MCF 10A (cell line): ENCODE data around the gene NAPB. TPM values are rescaled to one million over a fixed set of nuclear protein-coding genes. Genes with fewer than 3 reads are reported as not detected.

Experiments used
- BruUV-seq: library from RNA; stranded (reverse); fragments of 400-500 nt; replicated peaks from 2 replicates; lab custom pipeline; 2021; lab: Mats Ljungman, UMichigan
- CTCF ChIA-PET: fragments of 300-600 bp; sonication (Branson Sonifier 250); formaldehyde crosslinking; extraction: SDS; loops from one replicate; lab custom pipeline; 2021; ENCODE audit warnings: antibody characterized with exemption, inconsistent platforms; lab: Yijun Ruan, JAX
- POLR2A ChIA-PET: fragments of 300-600, 350-650 bp; sonication (Branson Sonifier 250); formaldehyde crosslinking; extraction: SDS; loops from one replicate; lab custom pipeline; 2020; ENCODE audit warnings: antibody characterized with exemption, inconsistent platforms; lab: Yijun Ruan, JAX
- DNase-seq: peaks from one replicate; pipeline ENCODE4 v3.0.0-alpha.2; 2018; ENCODE audit not compliant: unreplicated experiment
- H3K27ac Mint-ChIP-seq: one replicate; pipeline ENCODE4 v1.8.0; 2022; ENCODE audit warnings: mild to moderate bottlenecking, low read depth, mixed read lengths; ENCODE audit not compliant: unreplicated experiment
- H3K27me3 Mint-ChIP-seq: one replicate; pipeline ENCODE4 v1.8.0; 2022; ENCODE audit warnings: mixed read lengths; ENCODE audit not compliant: insufficient read depth, unreplicated experiment
- H3K36me3 Mint-ChIP-seq: one replicate; pipeline ENCODE4 v1.8.0; 2022; ENCODE audit warnings: mild to moderate bottlenecking, moderate library complexity, mixed read lengths; ENCODE audit not compliant: insufficient read depth, unreplicated experiment
- H3K4me1 Mint-ChIP-seq: one replicate; pipeline ENCODE4 v1.8.0; 2022; ENCODE audit warnings: mixed read lengths; ENCODE audit not compliant: insufficient read depth, unreplicated experiment
- H3K4me3 Mint-ChIP-seq: one replicate; pipeline ENCODE4 v1.8.0; 2022; ENCODE audit warnings: mild to moderate bottlenecking, moderate library complexity, mixed read lengths; ENCODE audit not compliant: unreplicated experiment
- H3K9me3 Mint-ChIP-seq: one replicate; pipeline ENCODE4 v1.8.0; 2022; ENCODE audit warnings: mixed read lengths; ENCODE audit not compliant: unreplicated experiment
- intact Hi-C: fragments of 100-400 bp; cut with micrococcal nuclease; formaldehyde crosslinking; loops from 2 replicates; pipeline ENCODE4 v1.14.1; 2022
- total RNA-seq: library from RNA; stranded (reverse); gene quantifications from 2 replicates; pipeline ENCODE4 v1.2.3, GENCODE V29; 2022
- TF ChIP-seq, protein P1 (sequence below): fragments of 200-600 bp; IDR thresholded peaks from one replicate; pipeline ENCODE4 v1.8.0; 2022; ENCODE audit warnings: antibody characterized with exemption, mild to moderate bottlenecking; ENCODE audit not compliant: unreplicated experiment

NAPB gene
- total RNA-seq, 1 experiment from 2014 or later = 9.6 TPM

DNA sequence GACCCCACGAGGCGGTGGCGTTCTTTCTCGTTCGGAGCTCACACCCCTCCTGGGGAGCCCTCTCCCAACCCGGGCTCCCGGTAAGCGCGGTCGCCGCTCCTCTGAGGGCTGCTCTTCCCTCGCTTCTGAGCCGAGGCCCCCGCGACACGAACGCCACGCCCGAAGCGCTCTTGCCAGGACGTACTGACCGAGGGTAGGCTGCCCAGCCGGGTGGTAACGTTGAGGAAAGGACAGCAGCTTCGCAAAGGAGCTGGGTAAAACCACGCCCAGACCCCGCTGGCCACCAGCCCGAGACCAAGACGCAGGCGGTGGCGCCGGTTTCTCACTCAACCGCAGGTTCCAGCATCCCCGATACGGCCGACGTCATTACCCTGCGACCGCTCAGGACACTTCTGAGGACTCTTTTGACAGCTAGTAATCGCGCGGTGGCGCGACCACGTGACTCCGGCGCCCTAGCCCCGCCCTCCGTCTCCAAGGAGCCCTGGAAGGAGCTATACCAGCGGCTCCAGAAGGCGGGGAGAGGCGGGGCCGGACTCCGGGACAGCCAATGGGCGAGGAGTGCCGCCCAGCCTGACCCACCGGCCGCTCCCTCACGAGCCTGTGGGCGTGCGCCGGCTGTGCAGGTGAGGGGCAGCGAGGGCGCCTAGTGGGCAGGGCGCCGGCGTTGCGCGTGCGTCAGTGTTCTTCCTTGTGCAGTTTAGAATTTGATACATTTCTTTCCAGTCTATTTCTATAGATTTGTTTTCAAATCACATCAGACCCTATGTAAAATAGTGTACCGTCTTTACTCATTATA is 63.3 kb downstream of the NAPB start:
- H3K36me3 Mint-ChIP-seq = peaks cover 27% of the 10 kb centered on the region
- TF ChIP-seq, protein P1, sequence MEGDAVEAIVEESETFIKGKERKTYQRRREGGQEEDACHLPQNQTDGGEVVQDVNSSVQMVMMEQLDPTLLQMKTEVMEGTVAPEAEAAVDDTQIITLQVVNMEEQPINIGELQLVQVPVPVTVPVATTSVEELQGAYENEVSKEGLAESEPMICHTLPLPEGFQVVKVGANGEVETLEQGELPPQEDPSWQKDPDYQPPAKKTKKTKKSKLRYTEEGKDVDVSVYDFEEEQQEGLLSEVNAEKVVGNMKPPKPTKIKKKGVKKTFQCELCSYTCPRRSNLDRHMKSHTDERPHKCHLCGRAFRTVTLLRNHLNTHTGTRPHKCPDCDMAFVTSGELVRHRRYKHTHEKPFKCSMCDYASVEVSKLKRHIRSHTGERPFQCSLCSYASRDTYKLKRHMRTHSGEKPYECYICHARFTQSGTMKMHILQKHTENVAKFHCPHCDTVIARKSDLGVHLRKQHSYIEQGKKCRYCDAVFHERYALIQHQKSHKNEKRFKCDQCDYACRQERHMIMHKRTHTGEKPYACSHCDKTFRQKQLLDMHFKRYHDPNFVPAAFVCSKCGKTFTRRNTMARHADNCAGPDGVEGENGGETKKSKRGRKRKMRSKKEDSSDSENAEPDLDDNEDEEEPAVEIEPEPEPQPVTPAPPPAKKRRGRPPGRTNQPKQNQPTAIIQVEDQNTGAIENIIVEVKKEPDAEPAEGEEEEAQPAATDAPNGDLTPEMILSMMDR = no peak
- H3K4me3 Mint-ChIP-seq = peak overlapping the region; percentile 86
- peaks cover 4% of the 10 kb centered on the region for H3K4me1 Mint-ChIP-seq
- H3K27ac Mint-ChIP-seq = peak overlapping the region; percentile 83
- peak; percentile 99 for DNase-seq
- intact Hi-C loops = loop anchor here (1.0 to 5.0 kb wide), 2 partner anchors 8 to 269 kb away; partner anchors contain the start of gene NXT1
- ChIA-PET POLR2A (interaction anchor here (0.6 to 12.7 kb wide), 50 partner anchors 8 to 1692 kb away, joined by 3 to 261 read pairs (median 4); partner anchors contain the start of genes CST3, NAPB, NXT1 and THBD), CTCF (interaction anchor here (0.5 to 5.0 kb wide), 17 partner anchors 8 to 810 kb away, joined by 3 to 36 read pairs (median 3); partner anchors contain the start of genes NAPB and NXT1)
- H3K9me3 Mint-ChIP-seq = no peaks in the 10 kb centered on the region
- no TSS peak for BruUV-seq
- no peaks in the 10 kb centered on the region for H3K27me3 Mint-ChIP-seq

DNA sequence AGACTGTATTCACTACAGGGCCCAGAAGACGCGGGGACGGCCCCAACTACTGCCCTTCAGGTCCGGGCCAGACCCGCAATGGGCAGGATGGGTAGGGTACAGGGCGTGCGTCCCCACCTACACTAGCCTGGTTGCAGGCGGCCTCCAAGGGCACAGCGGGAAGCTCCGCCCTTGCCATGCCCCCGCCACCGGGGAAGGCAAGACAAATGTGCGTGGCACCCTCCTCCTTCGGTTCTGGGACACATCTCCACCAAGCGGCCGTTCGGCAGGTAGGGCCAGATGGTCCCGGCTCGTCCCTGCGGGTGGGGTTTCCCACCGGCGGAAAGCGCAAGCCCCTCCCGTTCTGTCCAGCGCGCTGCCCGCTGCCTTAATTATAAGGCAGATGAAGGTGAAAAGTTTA is 65.1 kb downstream of the NAPB start:
- intact Hi-C loops = loop anchor here (5.0 kb wide), 1 partner anchor 271 kb away; no protein-coding TSS in a partner anchor
- no peak overlapping the region for H3K27ac Mint-ChIP-seq
- no peaks in the 10 kb centered on the region for H3K27me3 Mint-ChIP-seq
- H3K9me3 Mint-ChIP-seq = no peaks in the 10 kb centered on the region
- H3K36me3 Mint-ChIP-seq = peaks cover 31% of the 10 kb centered on the region
- CTCF ChIA-PET = interaction anchor here (1.1 kb wide), 1 partner anchor 155 kb away, joined by 3 read pairs; no protein-coding TSS in a partner anchor
- peaks cover 10% of the 10 kb centered on the region for H3K4me1 Mint-ChIP-seq
- H3K4me3 Mint-ChIP-seq = no peak overlapping the region
- TF ChIP-seq, protein P1 = no peak
- BruUV-seq = no TSS peak
- POLR2A ChIA-PET = interaction anchor here (1.4 to 2.9 kb wide), 3 partner anchors 48 to 280 kb away, joined by 7 to 10 read pairs (median 8); no protein-coding TSS in a partner anchor
- no peak for DNase-seq

- peaks cover 17% of the 10 kb centered on the region for H3K4me1 Mint-ChIP-seq
- H3K4me3 Mint-ChIP-seq = peak overlapping the region; percentile 87
- ChIA-PET CTCF (interaction anchor here (0.7 to 3.3 kb wide), 13 partner anchors 8 to 698 kb away, joined by 3 to 36 read pairs (median 3); no protein-coding TSS in a partner anchor), POLR2A (interaction anchor here (0.6 to 3.3 kb wide), 63 partner anchors 10 to 1092 kb away, joined by 3 to 194 read pairs (median 5); partner anchors contain the start of genes CST3, GZF1, NAPB and THBD)
- peak overlapping the region; percentile 97 for H3K27ac Mint-ChIP-seq
- H3K9me3 Mint-ChIP-seq = no peaks in the 10 kb centered on the region
- DNase-seq = peak; percentile 66
- no peaks in the 10 kb centered on the region for H3K27me3 Mint-ChIP-seq
- intact Hi-C loops = loop anchor here (1.0 kb wide), 1 partner anchor 7 kb away; no protein-coding TSS in a partner anchor
- peaks cover 32% of the 10 kb centered on the region for H3K36me3 Mint-ChIP-seq
- no TSS peak for BruUV-seq
- TF ChIP-seq, protein P1 = no peak
Measured at GRCh38 chr20:23350904-23351838, 70.1 kb downstream of the NAPB start.
